Measurements from ENCODE around the gene EHBP1L1. TPM values are rescaled to one million over a fixed set of nuclear protein-coding genes. Genes with fewer than 3 reads are reported as not detected.

Gene EHBP1L1
- total and polyA plus RNA-seq, 2 of the 13 experiments (the other 11 are each of a cell fraction or from before 2014, with no cell fraction given): 8.3 to 10.6 TPM

GRCh38 chr11:65557280-65558001 is 18.4 kb upstream of the EHBP1L1 start (continued):
- TF ChIP-seq ZNF354B (CRISPR knock-in tag; IDR thresholded peaks at IDR 0.05): no peak
- TF ChIP-seq HMGA1 (CRISPR knock-in tag; conservative IDR thresholded peaks at IDR 0.05): no peak
- TF ChIP-seq ZNF468 (CRISPR knock-in tag; IDR thresholded peaks at IDR 0.05): no peak
- no peak for TF ChIP-seq ZNF432 (CRISPR knock-in tag; IDR thresholded peaks at IDR 0.05; ENCODE audit: borderline replicate concordance)
- no peak for TF ChIP-seq BATF2 (CRISPR knock-in tag; IDR thresholded peaks at IDR 0.05)
- TF ChIP-seq ZFP37 (CRISPR knock-in tag; IDR thresholded peaks at IDR 0.05; ENCODE audit: borderline replicate concordance): no peak
- TF ChIP-seq ZNF674 (CRISPR knock-in tag; IDR thresholded peaks at IDR 0.05; ENCODE audit: low read depth): no peak
- no peak for TF ChIP-seq MLXIP (CRISPR knock-in tag; IDR thresholded peaks at IDR 0.05; ENCODE audit: borderline replicate concordance)
- no peak for TF ChIP-seq RAD51 (IDR thresholded peaks at IDR 0.05; ENCODE audit: borderline replicate concordance)
- TF ChIP-seq ZNF512 (CRISPR knock-in tag; IDR thresholded peaks at IDR 0.05): no peak
- TF ChIP-seq ZNF512B (CRISPR knock-in tag; IDR thresholded peaks at IDR 0.05; ENCODE audit: borderline replicate concordance): peak; percentile 49; the same call in 1 of the 2 replicates
- TF ChIP-seq ZNF3 (CRISPR knock-in tag; IDR thresholded peaks at IDR 0.05): no peak
- no peak for TF ChIP-seq ZNF496 (CRISPR knock-in tag; IDR thresholded peaks at IDR 0.05; ENCODE audit: insufficient replicate concordance)
- no peak for TF ChIP-seq MLX (CRISPR knock-in tag; IDR thresholded peaks at IDR 0.05)
- no peak for TF ChIP-seq ZNF577 (CRISPR knock-in tag; IDR thresholded peaks at IDR 0.05; ENCODE audit: borderline replicate concordance, low read depth)
- TF ChIP-seq ZFYVE20 (CRISPR knock-in tag; IDR thresholded peaks at IDR 0.05; ENCODE audit: borderline replicate concordance, low read depth): peak; percentile 50; the same call in 1 of the 2 replicates
- TF ChIP-seq NFRKB (IDR thresholded peaks at IDR 0.05): no peak
- TF ChIP-seq SRY (CRISPR knock-in tag; IDR thresholded peaks at IDR 0.05): 0 out of 2 replicates have a peak, but pooled peaks have one; percentile 59
- no peak for TF ChIP-seq ZFP36L1 (CRISPR knock-in tag; IDR thresholded peaks at IDR 0.05)
- no peak for TF ChIP-seq TBX3 (IDR thresholded peaks at IDR 0.05; ENCODE audit: borderline replicate concordance)

Measured in HepG2 (cell line).